Measurements from ENCODE around the gene LONP2. TPM values are rescaled to one million over a fixed set of nuclear protein-coding genes. Genes with fewer than 3 reads are reported as not detected.
A peak's percentile ranks its signal among the peaks of the same experiment; 100 is the strongest.
"Not testable (repeated sequence)": the region's sequence is repeated elsewhere in the genome, so short reads cannot be mapped to it uniquely, and the experiment has no call there.

Gene LONP2
- total RNA-seq, 1 donor from 2014 or later = 62.4 TPM

DNA sequence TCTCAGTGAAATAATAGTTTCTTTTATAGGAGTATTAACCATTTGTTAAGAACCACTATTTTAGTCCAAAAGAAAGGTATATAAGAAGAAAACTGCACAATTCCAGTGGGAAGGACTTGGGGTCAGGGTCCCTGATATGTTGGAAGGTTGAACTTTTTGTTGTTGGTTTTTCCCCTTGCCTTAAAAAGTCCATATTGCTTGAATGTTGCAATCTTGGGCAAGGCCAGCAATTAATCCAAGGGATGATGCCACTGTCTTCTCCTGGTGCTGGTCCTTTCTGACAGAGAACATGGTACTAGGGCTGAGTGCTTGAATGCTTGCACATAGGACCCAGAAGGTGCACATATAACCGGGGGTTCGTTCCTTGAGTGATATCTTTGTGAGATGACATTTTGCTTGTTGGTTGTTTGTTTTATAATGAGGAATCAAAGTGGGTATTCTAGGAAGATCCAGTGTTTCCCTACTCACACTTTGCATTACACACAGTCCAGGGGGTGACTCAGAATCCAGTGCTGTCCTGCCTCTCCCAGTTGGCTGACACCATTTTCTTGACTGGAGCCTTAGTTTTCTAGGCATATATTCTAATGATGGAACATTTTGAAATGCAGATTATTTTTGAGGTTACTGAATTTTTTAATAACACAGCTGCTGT, 86.2 kb downstream of the LONP2 start:
- no peak for DNase-seq (ENCODE audit: low spot score in 2 of 2)
- FAIRE-seq = no peak

DNA sequence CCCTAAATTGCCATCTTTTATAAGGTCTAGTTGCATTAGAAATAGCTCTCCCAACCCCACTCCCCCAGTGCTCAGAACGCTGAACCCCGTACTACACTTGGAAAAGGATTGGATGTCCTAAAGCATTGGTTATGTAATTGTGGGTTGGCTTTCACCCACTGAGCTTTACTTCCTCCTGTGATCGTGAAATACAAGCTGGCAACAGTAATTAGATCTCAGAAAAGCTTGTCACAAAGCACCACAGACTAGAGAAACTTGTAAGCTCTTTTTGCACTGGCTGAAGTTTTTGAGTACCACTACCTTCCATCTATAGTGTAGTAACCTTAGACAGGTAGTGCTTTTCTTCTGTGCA, 86.7 kb downstream of the LONP2 start:
- FAIRE-seq (no peak), DNase-seq (ENCODE audit: low spot score in 2 of 2) (no peak)

DNA sequence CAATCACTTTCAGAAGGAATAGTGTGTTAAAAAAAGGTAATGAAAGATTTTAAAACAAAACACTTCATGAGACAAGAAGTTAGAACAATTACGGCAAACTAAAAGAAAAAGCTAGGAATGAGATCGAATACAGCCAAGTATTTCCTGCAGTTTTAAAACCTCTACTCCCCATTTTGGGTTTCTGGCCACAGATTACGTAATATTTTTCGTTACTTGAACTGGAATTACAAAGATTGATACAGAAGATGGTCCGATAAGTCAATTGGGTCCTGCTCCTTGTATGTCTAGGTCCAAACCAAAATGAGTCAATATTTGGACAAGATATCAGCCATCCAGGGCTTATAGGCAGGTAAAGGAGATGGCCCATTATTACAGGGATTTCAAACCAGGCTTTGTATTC, 88.9 kb downstream of the LONP2 start:
- DNase-seq (ENCODE audit: low spot score in 2 of 2) (no peak), FAIRE-seq (no peak)

GRCh38 chr16:48334325-48334724, 90.2 kb downstream of the LONP2 start:
- DNase-seq (ENCODE audit: low spot score in 2 of 2) = no peak
- no peak for FAIRE-seq

DNA sequence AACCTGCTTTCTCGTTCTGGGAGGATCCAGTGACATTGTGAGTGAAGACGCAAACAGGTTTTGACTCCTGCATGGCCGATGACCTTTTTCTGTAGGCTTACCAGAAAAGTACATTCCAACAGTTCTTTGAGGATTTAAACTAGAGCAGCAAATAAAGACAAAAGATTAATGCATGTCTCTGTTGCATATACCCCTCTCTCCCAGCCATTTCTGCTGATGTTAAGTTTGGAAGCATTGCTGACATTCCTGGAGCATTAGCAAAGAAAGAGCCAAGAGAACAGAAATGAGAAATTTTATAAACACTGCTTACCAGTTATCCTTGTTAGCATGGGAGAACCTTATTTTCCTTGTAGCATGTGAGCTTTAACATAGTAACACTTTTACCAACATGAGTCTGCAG, 91.9 kb downstream of the LONP2 start:
- FAIRE-seq (no peak), DNase-seq (ENCODE audit: low spot score in 2 of 2) (no peak)

DNA sequence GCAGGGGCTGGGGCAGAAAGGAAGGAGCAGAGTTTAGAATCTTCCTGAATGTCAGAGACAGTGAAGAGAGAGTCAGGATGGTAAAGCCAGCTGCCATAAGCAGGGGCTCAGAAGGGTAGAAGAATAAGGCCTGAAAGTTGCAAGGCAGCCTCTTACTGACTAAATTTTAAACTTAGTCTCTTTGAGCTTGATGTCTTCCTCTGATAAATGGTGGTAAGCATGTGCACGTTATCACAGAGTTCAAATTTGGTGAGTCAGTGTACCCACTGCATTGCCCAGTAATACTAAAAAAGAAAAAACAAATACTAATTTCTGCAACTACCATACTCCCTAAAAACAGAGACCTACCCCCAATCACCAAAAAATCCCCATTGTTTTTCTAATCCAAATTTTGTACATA, 96.0 kb downstream of the LONP2 start:
- FAIRE-seq (no peak), DNase-seq (ENCODE audit: low spot score in 2 of 2) (no peak)

DNA sequence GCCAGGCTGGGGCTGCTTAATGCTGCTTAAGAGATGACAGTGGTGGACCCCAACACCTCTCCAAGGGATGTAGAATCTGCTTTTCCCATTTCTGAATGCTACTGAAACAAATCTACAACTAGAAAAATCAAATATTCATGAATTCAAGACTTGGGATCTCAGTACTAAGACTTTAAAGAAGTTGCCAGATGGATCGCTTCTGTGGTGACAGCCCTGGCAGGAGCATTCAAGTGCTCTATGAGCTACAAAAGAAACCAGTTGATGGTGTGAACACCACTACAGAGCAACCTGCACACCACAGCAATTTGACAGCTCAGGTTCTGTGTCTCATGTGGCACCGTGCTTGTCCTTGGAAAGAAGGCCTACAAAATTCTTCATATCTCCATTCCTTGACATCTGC, 98.5 kb downstream of the LONP2 start:
- DNase-seq (ENCODE audit: low spot score in 2 of 2) = no peak
- FAIRE-seq = no peak

- FAIRE-seq (no peak), DNase-seq (ENCODE audit: low spot score in 2 of 2) (no peak)
Measured at GRCh38 chr16:48347191-48347865, 103.2 kb downstream of the LONP2 start.

- FAIRE-seq (no peak), DNase-seq (ENCODE audit: low spot score in 2 of 2) (no peak)
Measured at GRCh38 chr16:48347980-48348379, 103.9 kb downstream of the LONP2 start.

DNA sequence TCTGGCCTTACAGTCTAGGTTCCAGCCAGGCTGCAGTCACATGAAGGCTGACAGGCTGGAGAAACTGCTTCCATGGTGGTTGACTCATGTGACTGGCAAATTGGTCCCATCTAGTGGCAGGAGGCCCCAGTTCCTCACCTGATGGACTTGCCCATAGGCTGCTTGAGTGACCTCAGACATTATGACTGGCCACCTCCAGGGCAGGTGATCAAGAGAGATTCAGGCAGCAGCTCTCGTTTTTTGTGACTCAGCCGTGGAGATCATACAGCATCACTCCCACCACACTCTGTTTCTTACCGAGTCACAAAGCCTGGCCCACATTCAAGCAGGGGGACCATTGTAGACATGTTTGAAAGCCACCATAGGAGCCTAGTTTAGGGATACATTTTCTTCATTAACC, 106.6 kb downstream of the LONP2 start:
- DNase-seq (ENCODE audit: low spot score in 2 of 2) (no peak), FAIRE-seq (no peak)

DNA sequence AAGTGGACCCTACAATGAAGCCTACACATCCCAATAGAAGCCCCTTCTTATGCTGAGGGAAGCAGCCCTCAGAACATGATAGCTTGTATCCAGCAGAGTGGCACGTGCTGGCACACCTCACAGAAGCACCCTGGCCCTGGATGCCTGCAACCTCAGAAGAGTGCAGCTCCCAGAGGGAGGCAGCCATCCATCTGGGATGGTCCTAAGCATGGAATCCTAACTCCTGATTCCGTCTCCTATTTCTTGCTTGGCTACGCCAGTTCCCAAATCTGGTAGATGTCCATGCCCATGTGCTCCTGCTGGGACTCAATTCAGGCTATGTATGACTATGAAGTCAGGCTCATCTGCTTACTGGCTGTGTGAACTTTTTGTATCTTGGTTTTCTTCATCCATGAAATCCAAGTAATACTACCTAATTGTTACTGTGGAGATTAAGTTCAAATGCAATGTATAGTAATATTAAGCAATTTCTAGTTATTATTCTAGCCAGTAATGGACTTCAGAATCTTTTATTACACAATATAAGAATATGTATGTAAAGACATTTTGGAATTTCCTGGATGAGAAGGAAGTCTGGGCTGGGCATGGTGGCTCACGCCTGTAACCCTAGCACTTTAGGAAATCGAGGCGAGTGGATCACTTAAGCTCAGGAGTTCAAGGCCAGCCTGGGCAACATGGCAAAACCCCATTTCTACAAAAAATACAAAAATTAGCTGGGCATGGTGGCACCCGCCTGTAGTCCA, 108.7 kb downstream of the LONP2 start:
- FAIRE-seq (no peak), DNase-seq (ENCODE audit: low spot score in 2 of 2) (no peak)

GRCh38 chr16:48353565-48354163, 109.6 kb downstream of the LONP2 start:
- peak; percentile 41 to 62 for DNase-seq (ENCODE audit: low spot score in 2 of 2)
- FAIRE-seq = no peak

GRCh38 chr16:48354385-48354784, 110.3 kb downstream of the LONP2 start:
- not testable (repeated sequence) for DNase-seq (ENCODE audit: low spot score in 2 of 2); FAIRE-seq

- FAIRE-seq = no peak
- DNase-seq (ENCODE audit: low spot score in 2 of 2) = no peak
Measured at GRCh38 chr16:48354877-48355855, 111.1 kb downstream of the LONP2 start.

DNA sequence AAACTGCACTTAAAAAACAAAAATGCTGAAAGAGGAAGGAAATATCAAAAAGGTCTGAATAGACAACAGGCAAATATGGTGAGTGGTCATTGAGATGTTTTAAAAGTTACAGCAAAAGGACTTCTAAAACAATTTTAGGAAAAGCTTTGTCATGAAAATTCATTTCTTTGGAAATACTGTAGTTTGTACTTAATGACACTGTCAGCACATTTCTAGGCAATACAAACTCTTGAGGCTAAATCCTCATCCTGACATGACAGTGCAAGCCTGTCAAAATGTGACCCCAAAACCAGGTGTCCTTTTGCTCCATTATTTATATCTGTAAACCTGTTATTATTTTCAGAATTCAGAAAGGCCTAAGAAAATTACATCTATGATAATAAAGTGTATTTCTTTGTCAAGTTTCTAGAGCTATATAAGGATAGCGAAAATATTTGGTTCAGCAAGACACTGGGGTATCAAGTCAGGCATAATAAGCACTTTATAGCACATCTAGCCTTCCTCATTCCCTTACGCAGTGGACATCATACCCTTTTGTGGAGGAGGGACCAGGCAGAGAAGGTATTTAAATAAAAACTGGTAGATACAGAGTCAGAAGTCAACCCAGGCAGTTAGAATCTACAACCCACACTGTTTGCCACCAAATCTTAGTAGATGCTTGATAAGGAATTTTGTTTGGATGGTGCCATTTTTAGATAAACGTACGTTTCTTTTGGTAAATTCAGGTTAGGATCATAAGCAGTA, 112.7 kb downstream of the LONP2 start:
- FAIRE-seq = no peak
- no peak for DNase-seq (ENCODE audit: low spot score in 2 of 2)

DNA sequence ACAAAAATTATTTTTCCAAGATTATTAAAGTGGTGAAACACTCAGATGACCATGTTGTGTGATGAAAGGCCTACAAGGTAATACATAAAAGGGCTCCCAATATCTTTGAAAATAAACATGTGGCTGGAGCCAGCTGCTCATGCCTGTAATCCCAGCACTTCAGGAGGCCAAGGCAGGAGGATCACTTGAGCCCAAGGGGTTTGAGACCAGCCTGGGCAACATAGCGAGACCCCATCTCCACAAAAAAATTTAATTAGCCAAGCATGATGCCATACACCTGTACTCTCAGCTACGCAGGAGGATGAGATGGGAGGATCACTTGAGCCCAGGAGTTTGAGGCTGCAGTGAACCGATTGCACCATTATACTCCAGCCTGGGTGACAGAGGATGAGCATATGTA, 114.3 kb downstream of the LONP2 start:
- DNase-seq (ENCODE audit: low spot score in 2 of 2) = no peak
- no peak for FAIRE-seq

DNA sequence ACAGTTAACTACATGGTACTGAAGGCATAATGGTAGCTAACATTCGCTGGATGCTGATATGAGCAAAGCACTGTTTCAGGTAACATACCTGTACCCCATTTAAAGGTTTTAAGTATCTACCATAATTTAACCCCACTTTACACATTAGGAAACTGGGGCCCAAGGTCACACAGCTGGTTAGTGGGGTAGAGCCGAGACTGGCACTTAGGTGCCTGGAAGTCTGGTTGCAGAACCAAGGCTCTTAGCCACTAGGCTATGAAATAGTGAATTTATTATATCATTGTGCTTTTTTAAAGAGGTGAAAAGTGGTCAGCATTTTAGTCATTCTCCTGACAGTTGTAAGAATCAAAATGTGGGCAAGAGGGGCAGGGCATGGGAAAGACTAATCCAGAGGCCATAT, 115.9 kb downstream of the LONP2 start:
- DNase-seq (ENCODE audit: low spot score in 2 of 2) (no peak), FAIRE-seq (no peak)

- no peak for DNase-seq (ENCODE audit: low spot score in 2 of 2)
- FAIRE-seq = no peak
Measured at GRCh38 chr16:48361012-48361411, 116.9 kb downstream of the LONP2 start.

DNA sequence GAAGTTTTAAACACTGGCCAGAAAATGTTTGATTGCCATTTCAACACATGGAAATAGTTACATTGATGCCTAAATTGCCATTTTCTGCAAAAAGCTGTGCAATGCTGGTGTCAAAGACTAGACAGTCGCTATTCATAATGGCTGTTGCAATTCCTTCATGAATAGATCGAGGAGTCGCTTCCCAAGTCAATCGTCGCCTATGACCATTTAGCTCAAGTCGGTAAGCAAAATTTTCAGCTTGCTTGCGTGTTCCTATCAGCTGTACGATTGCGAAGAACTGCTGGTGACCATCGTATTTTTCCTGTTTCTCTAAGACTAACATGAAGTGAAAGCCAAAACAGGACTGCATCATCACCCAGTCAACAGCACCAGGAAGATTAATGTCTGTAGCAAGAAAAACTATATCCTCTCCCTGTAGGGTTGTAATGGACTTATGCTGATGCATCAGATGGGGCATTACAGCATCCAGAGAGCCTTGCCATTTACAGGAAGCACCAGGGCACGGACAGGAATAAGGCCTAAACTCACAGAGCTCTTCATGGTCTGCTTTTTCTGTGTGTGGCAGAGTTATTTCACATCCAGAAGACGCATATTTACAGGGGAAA, 117.5 kb downstream of the LONP2 start:
- DNase-seq (ENCODE audit: low spot score in 2 of 2) (no peak), FAIRE-seq (no peak)
